NCI-H1048 (cell line): ENCODE measurements around the gene CDKL5.

Experiments used
- DNase-seq: peaks from one replicate; lab custom pipeline; 2025; lab: John Stamatoyannopoulos, UW

The CDKL5 gene

GRCh38 chrX:18649498-18649951, 224.1 kb downstream of the CDKL5 start:
- DNase-seq = no peak

- DNase-seq = no peak
These were observed 225.3 kb downstream of the CDKL5 start for GRCh38 chrX:18650662-18651061.

GRCh38 chrX:18652636-18653035, 227.2 kb downstream of the CDKL5 start:
- DNase-seq = no peak

DNA sequence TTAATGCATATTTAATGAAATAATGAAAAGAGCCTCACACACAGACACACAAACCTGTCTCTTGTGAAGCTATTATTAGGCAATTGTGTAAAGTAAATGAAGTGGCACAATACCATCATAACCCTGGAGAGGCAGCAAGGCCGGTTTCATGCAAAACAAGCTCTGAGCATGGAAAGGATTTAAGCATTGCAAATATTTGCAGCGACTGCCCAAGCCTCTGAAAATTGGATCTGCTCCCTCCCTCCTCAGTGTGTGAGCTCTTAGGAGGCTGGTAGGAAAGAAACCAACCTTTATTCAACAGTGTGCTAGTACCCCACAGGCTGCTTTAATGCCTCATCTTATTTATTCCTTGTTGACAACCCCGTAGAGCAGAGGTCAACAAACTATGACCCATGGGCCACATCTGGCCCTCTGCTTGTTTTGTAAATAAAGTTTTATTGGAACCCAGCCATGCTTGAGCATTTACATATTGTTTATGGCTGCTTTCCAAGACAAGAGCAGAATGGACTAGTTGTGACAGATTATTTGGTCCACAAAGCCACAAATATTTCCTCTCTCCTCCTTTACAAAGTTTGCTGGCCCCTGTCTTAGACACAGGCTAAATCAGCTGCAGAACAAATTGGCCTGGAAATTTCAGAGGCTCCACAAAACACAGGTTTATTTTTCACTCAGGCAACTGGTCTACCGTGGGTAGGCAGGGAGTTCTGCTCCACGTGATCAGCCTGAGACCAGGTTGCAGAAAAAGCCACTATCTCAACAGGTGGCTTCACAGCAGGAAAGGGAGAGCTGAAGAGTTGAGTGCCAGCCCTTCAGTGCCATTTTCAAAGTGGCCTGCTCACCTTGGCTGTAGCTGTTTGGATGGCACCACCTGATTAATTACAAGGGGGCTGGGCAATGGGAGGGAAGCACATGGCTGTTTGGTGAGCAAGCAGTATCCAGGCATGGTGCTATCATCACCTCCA, 229.7 kb downstream of the CDKL5 start:
- peak; percentile 4 for DNase-seq

GRCh38 chrX:18661273-18661672, 235.9 kb downstream of the CDKL5 start:
- DNase-seq = no peak

GRCh38 chrX:18664947-18665346, 239.5 kb downstream of the CDKL5 start:
- no peak for DNase-seq

- DNase-seq = no peak
These were observed 241.2 kb downstream of the CDKL5 start for GRCh38 chrX:18666614-18667013.

- DNase-seq = no peak
These were observed 242.8 kb downstream of the CDKL5 start for GRCh38 chrX:18668071-18668835.

DNA sequence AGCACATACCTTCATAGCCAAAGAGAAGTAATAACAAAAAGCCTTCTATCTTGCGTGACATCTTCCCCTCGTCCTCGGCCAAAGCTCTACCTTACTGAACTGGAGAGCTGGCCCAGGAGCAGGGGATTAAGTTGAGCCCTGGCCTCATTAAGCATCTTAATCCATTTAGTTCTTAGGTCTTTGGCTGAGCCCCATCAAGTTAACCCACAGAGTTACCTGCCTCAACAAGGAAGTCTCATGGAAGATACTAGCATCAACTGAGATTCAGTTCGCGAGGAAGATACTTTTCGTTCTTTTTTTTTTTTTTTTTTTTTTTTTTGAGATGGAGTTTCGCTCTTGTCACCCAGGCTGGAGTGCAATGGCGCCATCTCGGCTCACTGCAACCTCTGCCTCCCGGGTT, 246.6 kb downstream of the CDKL5 start, which contains the start of gene RS1:
TSS of gene RS1 (minus strand) at position 101 of the 400 bp plus-strand sequence. CDS start at position 61, 40 bp downstream.
- DNase-seq = no peak

GRCh38 chrX:18674417-18674787, 249.0 kb downstream of the CDKL5 start:
- no peak for DNase-seq

DNA sequence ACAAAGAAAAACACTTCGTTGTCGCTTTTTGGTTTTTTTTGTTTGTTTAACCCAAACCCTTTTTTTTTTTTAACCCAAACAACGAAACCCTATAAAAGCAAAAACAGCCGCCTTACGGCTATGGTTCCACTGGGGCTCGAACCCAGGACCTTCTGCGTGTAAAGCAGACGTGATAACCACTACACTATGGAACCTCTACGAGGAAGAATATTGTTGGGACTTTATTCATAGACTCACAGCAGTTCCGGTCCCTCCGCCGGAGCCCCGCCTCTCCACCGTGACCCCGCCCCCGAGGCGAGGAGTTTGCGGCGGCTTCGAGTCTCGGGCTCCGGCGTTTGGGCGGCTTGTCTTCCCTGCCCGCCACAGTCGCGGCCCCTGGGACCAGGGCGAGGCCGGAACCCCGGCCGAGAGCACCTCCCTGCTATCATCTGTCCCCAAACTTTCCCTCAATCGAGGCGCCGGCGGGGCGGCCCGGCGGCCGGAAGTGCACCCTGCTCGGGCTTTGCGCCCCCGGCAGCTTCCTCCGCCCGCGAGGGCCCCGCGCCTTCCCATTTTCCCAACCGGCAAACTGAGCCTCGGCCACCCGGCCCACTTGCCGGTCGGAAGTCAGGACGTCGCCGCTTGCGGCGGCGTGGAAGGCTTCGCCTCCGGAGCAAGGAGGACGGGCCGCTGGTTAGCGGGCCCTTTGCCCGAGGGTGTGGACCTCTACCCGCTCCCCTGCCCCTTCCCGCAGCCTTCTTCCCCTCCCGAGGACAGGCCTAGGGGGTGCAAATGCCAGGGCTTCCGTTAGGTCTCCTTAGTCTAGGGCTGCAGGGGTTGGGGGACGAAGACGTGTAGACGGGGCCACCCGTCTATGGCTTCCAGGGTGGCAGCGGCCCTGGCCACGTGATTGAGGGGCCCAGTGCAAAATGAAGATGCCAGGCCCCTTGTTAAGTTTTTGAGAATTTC, 249.7 kb downstream of the CDKL5 start:
- peak; percentile 23 for DNase-seq

DNA sequence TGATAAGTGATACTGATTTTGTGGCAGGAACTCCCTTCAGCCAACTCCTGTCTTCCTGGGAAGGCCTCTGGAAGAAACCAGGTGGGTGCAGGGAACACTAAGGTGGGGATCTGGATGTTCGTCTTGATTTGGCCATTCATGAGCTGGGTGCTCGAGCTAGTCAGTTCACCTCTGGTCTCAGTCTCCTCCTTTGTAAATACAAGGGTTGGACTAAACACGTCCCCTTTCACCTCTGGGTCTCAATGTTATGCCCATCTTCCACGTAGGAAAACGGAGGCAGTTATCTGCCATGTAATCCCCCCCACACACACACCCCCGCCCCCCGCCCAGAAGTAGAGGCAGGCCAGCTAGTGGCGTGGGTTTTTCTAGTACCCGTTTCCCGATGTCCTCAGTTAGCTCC, 250.6 kb downstream of the CDKL5 start:
- DNase-seq = no peak

- no peak for DNase-seq
These were observed 251.1 kb downstream of the CDKL5 start for GRCh38 chrX:18676470-18676869.

- DNase-seq = no peak
These were observed 251.9 kb downstream of the CDKL5 start for GRCh38 chrX:18677161-18677869.

DNA sequence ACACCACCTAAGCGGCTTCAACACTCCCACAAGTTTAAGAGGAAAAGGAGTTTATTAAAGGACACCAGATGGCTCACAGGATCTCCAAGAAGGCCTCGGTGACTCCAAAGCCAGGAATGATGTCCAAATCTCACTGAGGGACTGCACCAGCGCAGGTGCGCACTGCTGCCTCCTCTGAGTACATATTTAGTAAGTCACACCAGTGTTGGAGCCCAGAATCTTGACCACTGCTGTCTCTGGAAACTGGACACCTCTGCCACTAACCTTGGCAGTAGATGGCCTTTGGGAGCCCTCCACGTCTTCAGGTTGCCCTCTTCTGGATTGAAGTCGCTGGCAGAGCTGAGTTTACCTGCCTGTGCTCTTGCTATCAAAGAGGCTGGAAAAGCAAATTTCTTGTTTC, 256.6 kb downstream of the CDKL5 start:
- DNase-seq = no peak

DNA sequence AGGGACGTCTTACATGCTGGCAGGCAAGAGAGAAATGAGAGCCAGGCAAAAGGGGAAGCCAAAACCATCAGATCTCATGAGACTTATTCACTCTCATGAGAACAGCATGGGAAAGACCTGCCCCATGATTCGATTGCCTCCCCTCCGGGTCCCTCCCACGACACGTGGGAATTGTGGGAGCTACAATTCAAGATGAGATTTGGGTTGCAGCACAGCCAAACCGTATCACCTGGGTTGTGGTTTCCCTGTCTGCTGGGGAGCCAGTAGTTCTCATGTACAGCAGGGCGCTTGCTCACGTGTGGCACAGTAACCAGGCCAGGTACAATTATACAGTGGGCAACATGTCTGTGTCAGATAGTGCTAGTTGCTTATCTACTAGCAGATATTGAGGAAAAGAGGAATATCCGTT, 257.6 kb downstream of the CDKL5 start:
- no peak for DNase-seq

DNA sequence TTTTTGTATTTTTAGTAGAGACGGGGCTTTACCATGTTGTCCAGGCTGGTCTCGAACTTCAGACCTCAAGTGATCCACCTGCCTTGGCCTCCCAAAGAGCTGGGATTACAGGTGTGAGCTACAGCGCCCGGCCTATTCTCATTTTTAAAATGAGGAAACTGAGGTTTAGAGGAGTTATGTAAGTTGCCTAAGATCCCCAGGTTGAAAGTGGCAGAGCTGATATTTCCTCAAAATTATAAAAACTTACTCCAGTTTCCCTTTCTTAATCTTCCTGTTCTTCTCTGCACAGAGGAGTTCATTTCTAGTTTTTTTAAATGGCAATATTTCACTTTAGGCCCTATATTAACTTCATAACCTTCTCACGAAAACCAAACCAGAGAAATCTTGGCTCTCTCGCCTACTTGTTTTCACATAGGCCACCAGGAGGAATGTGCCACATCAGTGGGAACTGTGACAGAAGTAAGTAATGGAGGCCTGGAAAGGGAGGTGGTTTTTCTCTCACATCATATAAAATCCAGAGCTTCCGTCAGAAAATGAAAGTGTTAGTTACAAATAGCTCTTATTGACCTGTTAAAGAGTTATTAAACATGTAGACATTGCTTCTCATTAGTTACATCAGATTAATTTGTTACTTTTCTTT, 262.6 kb downstream of the CDKL5 start:
- DNase-seq = no peak

- no peak for DNase-seq
These were observed 266.0 kb downstream of the CDKL5 start for GRCh38 chrX:18691431-18691830.

DNA sequence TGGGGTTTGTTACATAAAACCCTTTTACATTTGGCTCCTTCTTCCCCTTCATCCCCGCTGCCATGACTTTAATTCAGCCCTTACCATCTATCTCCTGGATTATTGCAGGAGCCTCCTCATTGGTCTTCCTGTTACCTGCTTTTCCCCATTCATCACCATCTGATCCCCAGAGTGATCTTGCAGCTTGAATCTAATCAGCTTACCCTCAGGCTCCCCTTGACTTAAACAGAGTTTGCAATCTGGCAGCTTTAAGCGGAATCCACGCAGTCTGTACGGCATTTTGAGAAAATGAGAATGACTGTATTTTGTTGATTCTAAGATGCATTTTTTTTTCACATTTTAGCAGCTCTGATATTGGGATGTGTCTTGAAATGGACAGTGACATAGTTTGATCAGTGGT, 267.1 kb downstream of the CDKL5 start:
- DNase-seq = no peak

- no peak for DNase-seq
These were observed 271.2 kb downstream of the CDKL5 start for GRCh38 chrX:18696653-18697052.
